SH-SY5Y (cell line): ENCODE measurements around the gene ZBTB40.

Experiments
- GATA2 ChIP-seq: IDR thresholded peaks from 2 replicates; pipeline ENCODE4 v1.6.1; 2011; ENCODE audit warnings: mild to moderate bottlenecking, low read depth, low read length
- GATA3 ChIP-seq: IDR thresholded peaks from 2 replicates; pipeline ENCODE4 v1.6.1; 2011; ENCODE audit warnings: low read depth, mild to moderate bottlenecking, low read length, moderate library complexity

- TF ChIP-seq GATA2 (no peak), GATA3 (no peak)
These were observed 105.8 kb downstream of the ZBTB40 start for GRCh38 chr1:22557341-22557950.
